ENCODE measurements around the gene TPCN2.
"Not testable (repeated sequence)": the region's sequence is repeated elsewhere in the genome, so short reads cannot be mapped to it uniquely, and the experiment has no call there.

Gene TPCN2

GRCh38 chr11:69130654-69131053, 81.9 kb downstream of the TPCN2 start:
- DNase-seq (ENCODE audit: low spot score) = no peak

GRCh38 chr11:69131121-69131566, 82.4 kb downstream of the TPCN2 start:
- no peak for DNase-seq (ENCODE audit: low spot score)

GRCh38 chr11:69131644-69132300, 83.0 kb downstream of the TPCN2 start:
- DNase-seq (ENCODE audit: low spot score) = peak; percentile 80

GRCh38 chr11:69132301-69132670, 83.6 kb downstream of the TPCN2 start:
- no peak for DNase-seq (ENCODE audit: low spot score)

GRCh38 chr11:69133251-69133650, 84.5 kb downstream of the TPCN2 start:
- no peak for DNase-seq (ENCODE audit: low spot score)

GRCh38 chr11:69134182-69134581, 85.5 kb downstream of the TPCN2 start:
- DNase-seq (ENCODE audit: low spot score) = not testable (repeated sequence)

- no peak for DNase-seq (ENCODE audit: low spot score)
Measured at GRCh38 chr11:69134957-69135356, 86.2 kb downstream of the TPCN2 start.

- DNase-seq (ENCODE audit: low spot score) = no peak
Measured at GRCh38 chr11:69135420-69136363, 87.0 kb downstream of the TPCN2 start.

GRCh38 chr11:69136471-69136870, 87.7 kb downstream of the TPCN2 start:
- DNase-seq (ENCODE audit: low spot score) = no peak

- no peak for DNase-seq (ENCODE audit: low spot score)
Measured at GRCh38 chr11:69137151-69137844, 88.6 kb downstream of the TPCN2 start.

- DNase-seq (ENCODE audit: low spot score) = peak; percentile 83
Measured at GRCh38 chr11:69138265-69138664, 89.5 kb downstream of the TPCN2 start.

- not testable (repeated sequence) for DNase-seq (ENCODE audit: low spot score)
Measured at GRCh38 chr11:69140161-69140560, 91.4 kb downstream of the TPCN2 start.

- no peak for DNase-seq (ENCODE audit: low spot score)
Measured at GRCh38 chr11:69140635-69141034, 91.9 kb downstream of the TPCN2 start.

- DNase-seq (ENCODE audit: low spot score) = no peak
Measured at GRCh38 chr11:69141742-69142141, 93.0 kb downstream of the TPCN2 start.

- no peak for DNase-seq (ENCODE audit: low spot score)
Measured at GRCh38 chr11:69142895-69143294, 94.2 kb downstream of the TPCN2 start.

- DNase-seq (ENCODE audit: low spot score) = no peak
Measured at GRCh38 chr11:69144316-69145049, 95.8 kb downstream of the TPCN2 start.

- DNase-seq (ENCODE audit: low spot score) = peak; percentile 46
Measured at GRCh38 chr11:69145050-69145380, 96.3 kb downstream of the TPCN2 start.

- no peak for DNase-seq (ENCODE audit: low spot score)
Measured at GRCh38 chr11:69148377-69148762, 99.6 kb downstream of the TPCN2 start.

GRCh38 chr11:69148806-69149205, 100.1 kb downstream of the TPCN2 start:
- no peak for DNase-seq (ENCODE audit: low spot score)

GRCh38 chr11:69149338-69150045, 100.8 kb downstream of the TPCN2 start:
- not testable (repeated sequence) for DNase-seq (ENCODE audit: low spot score)

GRCh38 chr11:69150175-69150574, 101.4 kb downstream of the TPCN2 start:
- no peak for DNase-seq (ENCODE audit: low spot score)
